Peyer's patch (tissue), 4 donors: Measurements from ENCODE around the gene EXOC4. TPM values are rescaled to one million over a fixed set of nuclear protein-coding genes. Genes with fewer than 3 reads are reported as not detected.

Source experiments
- DNase-seq, 3 donors: peaks; one replicate each; pipeline ENCODE4 v3.0.0-alpha.2; 2017 to 2019
- H3K27ac ChIP-seq, 4 donors: fragments of 200-600 bp; sonication (generic); one replicate each; pipeline ENCODE4 v1.5.1; 2016 to 2019
- H3K27me3 ChIP-seq, 2 donors: fragments of 200-600 bp; sonication (generic); one replicate each; pipeline ENCODE4 v1.5.1; 2019
- H3K36me3 ChIP-seq, 3 donors: fragments of 200-600 bp; sonication (generic); one replicate each; pipeline ENCODE4 v1.5.1; 2016 to 2019
- H3K4me1 ChIP-seq, 4 donors: fragments of 200-600 bp; sonication (generic); one replicate each; pipeline ENCODE4 v1.5.1; 2016 to 2019
- H3K4me3 ChIP-seq, 4 donors: fragments of 200-600 bp; sonication (generic); 1 replicate in 3 of 4; 2 replicates in 1 of 4; pipeline ENCODE4 v1.5.1; 2016 to 2019; ENCODE audit warnings: mild to moderate bottlenecking in 1 of 4
- H3K9me3 ChIP-seq, 4 donors: fragments of 200-600 bp; sonication (generic); one replicate each; pipeline ENCODE4 v1.5.1; 2016 to 2019; ENCODE audit warnings: mild to moderate bottlenecking in 1 of 4
- POLR2A ChIP-seq, 2 donors: fragments of 450-650 bp; IDR thresholded peaks; one replicate each; pipeline ENCODE4 v1.5.1; 2017; ENCODE audit warnings: antibody characterized with exemption in 2 of 2, mild to moderate bottlenecking in 2 of 2, moderate library complexity in 2 of 2
- total RNA-seq, 4 donors: library from RNA; depleted of rRNA; stranded (reverse); fragments of >200 nt; gene quantifications; one replicate each; pipeline ENCODE4 v1.1.0, GENCODE V29; 2016
- TF ChIP-seq, protein P1 (sequence below), 6 experiments: fragments of 450-650 bp in 4 of 6; fragments of 200-600 bp in 2 of 6; sonication (generic) in 1 of 6; IDR thresholded peaks; one replicate each; pipeline ENCODE4 v1.5.1; 2017 to 2019; ENCODE audit warnings: antibody characterized with exemption in 6 of 6, mild to moderate bottlenecking in 3 of 6, moderate library complexity in 1 of 6

EXOC4 gene
- total RNA-seq, 4 donors from 2014 or later: 128 to 502 (median 141) TPM

DNA sequence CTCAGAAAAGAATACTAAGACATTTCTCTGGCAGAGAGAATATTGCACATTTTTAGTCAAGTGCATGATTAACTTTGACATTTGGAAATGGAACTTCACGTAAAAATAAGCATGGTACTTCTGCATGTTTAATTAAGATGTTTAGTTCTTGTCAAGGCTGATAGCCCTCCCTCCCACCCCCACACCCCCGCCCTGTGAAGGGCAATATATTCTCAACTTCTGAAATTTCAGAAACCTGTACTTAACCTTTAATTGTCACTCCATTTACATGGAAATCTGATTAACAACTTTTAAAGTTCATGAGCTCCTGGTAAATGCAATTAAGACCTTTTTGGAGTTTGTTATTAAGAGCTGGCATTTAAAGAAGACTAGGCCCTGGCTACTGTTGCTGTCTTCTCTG lies 205.8 kb downstream of the EXOC4 start:
- no peaks in the 10 kb centered on the region for H3K4me1 ChIP-seq
- TF ChIP-seq, protein P1, sequence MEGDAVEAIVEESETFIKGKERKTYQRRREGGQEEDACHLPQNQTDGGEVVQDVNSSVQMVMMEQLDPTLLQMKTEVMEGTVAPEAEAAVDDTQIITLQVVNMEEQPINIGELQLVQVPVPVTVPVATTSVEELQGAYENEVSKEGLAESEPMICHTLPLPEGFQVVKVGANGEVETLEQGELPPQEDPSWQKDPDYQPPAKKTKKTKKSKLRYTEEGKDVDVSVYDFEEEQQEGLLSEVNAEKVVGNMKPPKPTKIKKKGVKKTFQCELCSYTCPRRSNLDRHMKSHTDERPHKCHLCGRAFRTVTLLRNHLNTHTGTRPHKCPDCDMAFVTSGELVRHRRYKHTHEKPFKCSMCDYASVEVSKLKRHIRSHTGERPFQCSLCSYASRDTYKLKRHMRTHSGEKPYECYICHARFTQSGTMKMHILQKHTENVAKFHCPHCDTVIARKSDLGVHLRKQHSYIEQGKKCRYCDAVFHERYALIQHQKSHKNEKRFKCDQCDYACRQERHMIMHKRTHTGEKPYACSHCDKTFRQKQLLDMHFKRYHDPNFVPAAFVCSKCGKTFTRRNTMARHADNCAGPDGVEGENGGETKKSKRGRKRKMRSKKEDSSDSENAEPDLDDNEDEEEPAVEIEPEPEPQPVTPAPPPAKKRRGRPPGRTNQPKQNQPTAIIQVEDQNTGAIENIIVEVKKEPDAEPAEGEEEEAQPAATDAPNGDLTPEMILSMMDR (IDR thresholded peaks at IDR 0.05): no peak
- no peak for TF ChIP-seq POLR2A (IDR thresholded peaks at IDR 0.05)

DNA sequence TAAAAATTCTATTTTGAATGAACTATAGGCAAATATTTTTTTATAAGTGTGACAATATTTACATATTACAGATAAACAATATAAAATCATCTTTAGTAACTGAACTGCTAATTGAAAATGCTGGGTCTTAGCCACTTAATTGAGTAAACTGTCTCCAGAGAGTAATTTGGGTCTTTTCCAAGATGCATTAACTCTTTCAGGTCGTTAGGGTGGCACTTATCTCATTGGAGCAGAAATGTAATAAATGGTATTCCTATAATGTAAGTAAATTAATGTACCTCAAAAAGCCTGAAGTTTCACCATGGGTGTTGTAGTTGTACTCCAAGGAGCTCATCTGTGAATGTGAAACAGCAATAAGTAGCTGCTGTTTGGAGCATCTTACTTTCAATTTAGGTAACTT lies 208.5 kb downstream of the EXOC4 start:
- no peaks in the 10 kb centered on the region for H3K27me3 ChIP-seq
- no peaks in the 10 kb centered on the region for H3K4me1 ChIP-seq
- H3K9me3 ChIP-seq: no peaks in the 10 kb centered on the region
- no peaks in the 10 kb centered on the region for H3K36me3 ChIP-seq
- no peak overlapping the region for H3K27ac ChIP-seq
- H3K4me3 ChIP-seq: no peak overlapping the region
- no peak for DNase-seq
- TF ChIP-seq, protein P1 (IDR thresholded peaks at IDR 0.05): no peak
- TF ChIP-seq POLR2A (IDR thresholded peaks at IDR 0.05): no peak

More for the DNA sequence above, 205.8 kb downstream of the EXOC4 start:
- no peak for DNase-seq
- Histone ChIP-seq H3K9me3 (no peaks in the 10 kb centered on the region), H3K27ac (no peak overlapping the region), H3K36me3 (no peaks in the 10 kb centered on the region), H3K4me3 (no peak overlapping the region), H3K27me3 (no peaks in the 10 kb centered on the region)

DNA sequence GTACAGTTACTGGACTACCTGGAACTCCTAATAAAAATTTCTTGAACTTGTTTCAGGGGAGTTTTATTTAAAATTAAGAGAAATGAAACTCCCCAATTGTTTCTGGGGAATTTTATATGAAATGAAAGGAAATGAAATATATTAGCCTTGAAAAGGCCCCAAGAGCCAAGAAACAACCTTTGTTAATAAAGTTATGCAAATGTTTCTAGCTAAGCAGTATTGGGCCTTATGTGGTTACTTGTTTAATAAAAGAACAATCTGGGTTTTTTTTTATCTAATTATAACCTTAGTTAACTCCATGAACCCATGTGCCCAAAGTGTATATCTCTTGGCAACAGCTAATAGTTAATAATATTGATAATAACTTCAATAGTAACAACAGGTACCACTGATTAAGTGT lies 222.8 kb downstream of the EXOC4 start:
- Histone ChIP-seq H3K27ac (no peak overlapping the region), H3K9me3 (no peaks in the 10 kb centered on the region), H3K27me3 (no peaks in the 10 kb centered on the region), H3K4me3 (no peak overlapping the region), H3K36me3 (peaks cover 0 to 9% (median 0%) of the 10 kb centered on the region in 3 donors), H3K4me1 (no peaks in the 10 kb centered on the region)
- no peak for DNase-seq
- TF ChIP-seq, protein P1 (IDR thresholded peaks at IDR 0.05): no peak
- TF ChIP-seq POLR2A (IDR thresholded peaks at IDR 0.05): no peak

DNA sequence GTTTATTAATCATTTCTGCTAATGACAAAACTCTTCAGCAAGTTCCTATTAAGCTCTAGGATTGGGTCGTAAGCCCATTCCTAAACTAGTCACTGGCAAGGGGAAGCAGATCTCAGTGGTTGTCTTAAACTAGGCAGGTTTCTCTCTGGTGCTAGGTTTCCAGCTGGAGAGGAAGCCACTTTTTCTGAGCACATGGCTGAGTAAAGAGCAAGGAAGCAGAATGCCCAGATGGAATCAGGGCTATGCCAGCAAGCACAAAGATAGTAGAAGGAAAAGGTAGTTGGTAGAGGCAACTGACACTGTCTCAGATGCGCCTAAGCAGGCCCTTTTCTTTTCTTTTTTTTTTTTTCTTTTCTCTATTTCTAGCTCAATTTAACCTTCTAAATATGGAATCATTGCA lies 224.9 kb downstream of the EXOC4 start:
- no peaks in the 10 kb centered on the region for H3K27me3 ChIP-seq
- H3K4me3 ChIP-seq: no peak overlapping the region
- no peak for DNase-seq
- no peaks in the 10 kb centered on the region for H3K9me3 ChIP-seq
- TF ChIP-seq, protein P1 (IDR thresholded peaks at IDR 0.05): no peak
- TF ChIP-seq POLR2A (IDR thresholded peaks at IDR 0.05): no peak
- H3K27ac ChIP-seq: no peak overlapping the region
- H3K4me1 ChIP-seq: no peaks in the 10 kb centered on the region
- H3K36me3 ChIP-seq: peaks cover 0 to 13% (median 0%) of the 10 kb centered on the region in 3 donors

DNA sequence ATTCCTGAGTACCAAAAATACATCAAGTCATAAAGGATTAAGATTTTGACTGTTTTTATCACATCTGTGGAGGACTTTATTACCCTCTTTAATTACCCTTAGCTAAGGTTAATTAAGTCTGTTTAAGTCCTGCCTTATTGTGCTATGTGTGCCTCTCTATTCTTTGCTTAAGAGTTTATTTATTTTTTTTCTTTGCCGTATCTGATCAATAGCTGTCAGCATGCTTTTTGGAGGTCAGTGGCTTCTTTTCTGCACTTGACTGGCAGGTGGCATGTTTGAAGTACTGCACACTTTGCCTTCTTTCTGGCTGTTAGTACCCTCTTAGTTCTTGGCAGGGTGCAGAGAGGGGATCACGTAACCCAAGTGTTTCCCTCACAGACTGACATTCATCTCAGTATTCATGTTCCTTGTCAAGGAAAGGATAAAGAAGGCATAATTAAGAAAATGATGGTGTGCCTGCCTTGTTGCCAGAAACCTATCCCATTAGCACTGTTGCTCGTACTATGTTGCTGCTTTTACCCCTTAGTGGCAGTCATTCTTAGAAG lies 225.8 kb downstream of the EXOC4 start:
- no peak for DNase-seq
- Histone ChIP-seq H3K4me3 (no peak overlapping the region), H3K27ac (no peak overlapping the region), H3K9me3 (no peaks in the 10 kb centered on the region), H3K36me3 (peaks cover 0 to 13% (median 0%) of the 10 kb centered on the region in 3 donors), H3K27me3 (no peaks in the 10 kb centered on the region), H3K4me1 (no peaks in the 10 kb centered on the region)
- TF ChIP-seq, protein P1 (IDR thresholded peaks at IDR 0.05): no peak
- no peak for TF ChIP-seq POLR2A (IDR thresholded peaks at IDR 0.05)
